GM19043 (cell line): ENCODE data around the gene COX10.

Source experiments
- ATAC-seq: cut with Tn5 transposase; IDR thresholded peaks from one replicate; pipeline ENCODE4 v1.9.1; 2021; ENCODE audit warnings: low read depth; ENCODE audit not compliant: unreplicated experiment

COX10 gene

GRCh38 chr17:14068542-14069250 lies 608 bp upstream of the COX10 start:
- peak; percentile 3 for ATAC-seq

GRCh38 chr17:14070344-14070984 lies 1.2 kb downstream of the COX10 start:
- no peak for ATAC-seq

- no peak for ATAC-seq
These were observed 3.6 kb downstream of the COX10 start for GRCh38 chr17:14072881-14073280.

GRCh38 chr17:14078027-14078426 lies 8.7 kb downstream of the COX10 start:
- ATAC-seq, result no peak

- no peak for ATAC-seq
These were observed 11.5 kb downstream of the COX10 start for GRCh38 chr17:14080847-14081251.

- ATAC-seq, result no peak
These were observed 13.5 kb downstream of the COX10 start for GRCh38 chr17:14082848-14083247.

GRCh38 chr17:14084955-14085354 lies 15.7 kb downstream of the COX10 start:
- no peak for ATAC-seq

GRCh38 chr17:14086189-14086588 lies 16.9 kb downstream of the COX10 start:
- ATAC-seq, result no peak

GRCh38 chr17:14089179-14089578 lies 19.9 kb downstream of the COX10 start:
- no peak for ATAC-seq

- ATAC-seq, result no peak
These were observed 22.1 kb downstream of the COX10 start for GRCh38 chr17:14091367-14091766.

- ATAC-seq, result no peak
These were observed 23.5 kb downstream of the COX10 start for GRCh38 chr17:14092808-14093207.

- ATAC-seq, result no peak
These were observed 25.6 kb downstream of the COX10 start for GRCh38 chr17:14094676-14095601.

GRCh38 chr17:14095631-14096030 lies 26.3 kb downstream of the COX10 start:
- no peak for ATAC-seq

- ATAC-seq, result no peak
These were observed 28.9 kb downstream of the COX10 start for GRCh38 chr17:14098246-14098645.

- ATAC-seq, result no peak
These were observed 32.7 kb downstream of the COX10 start for GRCh38 chr17:14101976-14102375.

GRCh38 chr17:14103836-14104235 lies 34.5 kb downstream of the COX10 start:
- no peak for ATAC-seq

GRCh38 chr17:14104734-14105133 lies 35.4 kb downstream of the COX10 start:
- ATAC-seq, result no peak

GRCh38 chr17:14107889-14108288 lies 38.6 kb downstream of the COX10 start:
- ATAC-seq, result no peak

- no peak for ATAC-seq
These were observed 43.1 kb downstream of the COX10 start for GRCh38 chr17:14112407-14112806.

GRCh38 chr17:14113137-14113536 lies 43.8 kb downstream of the COX10 start:
- no peak for ATAC-seq
